ENCODE data around the gene NKX1-1.

DNA sequence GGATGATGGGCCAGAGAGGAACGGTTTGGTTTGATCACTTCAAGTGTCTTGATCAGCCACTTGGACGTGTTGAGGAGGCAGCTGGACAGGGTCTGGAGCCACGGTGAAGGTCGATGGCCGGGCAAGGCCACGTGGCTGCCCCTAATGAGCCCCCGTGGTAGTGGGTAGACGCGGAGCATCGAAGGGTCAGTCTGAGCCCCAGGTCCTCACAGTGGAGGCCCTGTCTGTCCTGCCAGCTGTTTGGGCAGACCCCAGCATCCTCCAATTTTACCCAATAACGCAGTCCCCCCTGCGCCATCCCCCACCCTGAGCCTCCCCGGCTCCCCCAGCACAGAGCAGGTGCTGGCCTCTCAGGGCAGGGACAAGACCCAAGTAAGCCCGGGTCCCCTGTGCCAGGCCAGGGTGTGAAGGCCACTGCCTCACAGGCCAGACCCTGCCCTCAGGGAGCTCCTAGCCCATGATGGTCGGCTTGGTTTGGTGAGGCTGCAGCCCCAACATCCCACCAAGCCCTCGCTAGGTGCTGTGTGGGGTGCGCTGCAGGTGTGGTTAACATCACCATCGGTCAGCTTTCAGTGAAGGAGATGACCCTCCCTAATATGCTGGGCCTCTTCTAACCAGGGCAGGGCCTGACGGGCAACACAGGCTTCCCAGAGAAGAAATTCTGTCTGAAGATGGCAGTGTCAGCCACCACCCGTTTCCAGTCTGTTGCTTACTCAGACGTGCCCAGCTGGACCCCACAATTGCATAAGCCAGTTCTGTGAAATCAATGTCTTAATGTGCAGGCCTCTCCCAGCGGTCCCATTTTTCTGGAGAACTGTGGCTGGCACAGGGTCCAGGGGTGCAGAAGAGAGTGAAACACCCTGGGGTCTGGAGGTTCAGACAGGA lies 40.5 kb upstream of the NKX1-1 start:
- no peak for TF ChIP-seq SMC3 (conservative IDR thresholded peaks at IDR 0.05; ENCODE audit: poor library complexity)
- TF ChIP-seq, protein P1, sequence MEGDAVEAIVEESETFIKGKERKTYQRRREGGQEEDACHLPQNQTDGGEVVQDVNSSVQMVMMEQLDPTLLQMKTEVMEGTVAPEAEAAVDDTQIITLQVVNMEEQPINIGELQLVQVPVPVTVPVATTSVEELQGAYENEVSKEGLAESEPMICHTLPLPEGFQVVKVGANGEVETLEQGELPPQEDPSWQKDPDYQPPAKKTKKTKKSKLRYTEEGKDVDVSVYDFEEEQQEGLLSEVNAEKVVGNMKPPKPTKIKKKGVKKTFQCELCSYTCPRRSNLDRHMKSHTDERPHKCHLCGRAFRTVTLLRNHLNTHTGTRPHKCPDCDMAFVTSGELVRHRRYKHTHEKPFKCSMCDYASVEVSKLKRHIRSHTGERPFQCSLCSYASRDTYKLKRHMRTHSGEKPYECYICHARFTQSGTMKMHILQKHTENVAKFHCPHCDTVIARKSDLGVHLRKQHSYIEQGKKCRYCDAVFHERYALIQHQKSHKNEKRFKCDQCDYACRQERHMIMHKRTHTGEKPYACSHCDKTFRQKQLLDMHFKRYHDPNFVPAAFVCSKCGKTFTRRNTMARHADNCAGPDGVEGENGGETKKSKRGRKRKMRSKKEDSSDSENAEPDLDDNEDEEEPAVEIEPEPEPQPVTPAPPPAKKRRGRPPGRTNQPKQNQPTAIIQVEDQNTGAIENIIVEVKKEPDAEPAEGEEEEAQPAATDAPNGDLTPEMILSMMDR (IDR thresholded peaks at IDR 0.05; ENCODE audit: poor library complexity, severe bottlenecking), result no peak
- no peak for TF ChIP-seq RAD21 (conservative IDR thresholded peaks at IDR 0.05)
- TF ChIP-seq POLR2AphosphoS5 (IDR thresholded peaks at IDR 0.05), result no peak
- no peak for TF ChIP-seq EP300 (conservative IDR thresholded peaks at IDR 0.05; ENCODE audit: poor library complexity, severe bottlenecking)

All from neural cell (in vitro differentiated cells).